ENCODE data around the gene CUX1.
"Not testable (repeated sequence)": the region's sequence is repeated elsewhere in the genome, so short reads cannot be mapped to it uniquely, and the experiment has no call there.

CUX1 gene

GRCh38 chr7:102128303-102128702 is 310.9 kb downstream of the CUX1 start:
- Mint-ChIP-seq H3K9me3 (no peaks in the 10 kb centered on the region), H3K4me1 (peaks cover 44% of the 10 kb centered on the region), H3K27ac (no peak overlapping the region), H3K4me3 (no peak overlapping the region), H3K36me3 (ENCODE audit: low read depth) (peaks cover 71% of the 10 kb centered on the region), H3K27me3 (ENCODE audit: low read depth, poor library complexity) (peaks cover 8% of the 10 kb centered on the region)
- DNase-seq: no peak
- no peak for TF ChIP-seq CTCF (IDR thresholded peaks at IDR 0.05)

GRCh38 chr7:102129636-102130370 is 312.4 kb downstream of the CUX1 start:
- Mint-ChIP-seq H3K27me3 (ENCODE audit: low read depth, poor library complexity) (peaks cover 5% of the 10 kb centered on the region), H3K36me3 (ENCODE audit: low read depth) (peaks cover 59% of the 10 kb centered on the region), H3K27ac (peak overlapping the region; percentile 87), H3K4me1 (peaks cover 43% of the 10 kb centered on the region), H3K9me3 (no peaks in the 10 kb centered on the region), H3K4me3 (peak overlapping the region; percentile 47)
- no peak for TF ChIP-seq CTCF (IDR thresholded peaks at IDR 0.05)
- DNase-seq: no peak

GRCh38 chr7:102132209-102132752 is 314.9 kb downstream of the CUX1 start:
- no peak for TF ChIP-seq CTCF (IDR thresholded peaks at IDR 0.05)
- Mint-ChIP-seq H3K36me3 (ENCODE audit: low read depth) (peaks cover 48% of the 10 kb centered on the region), H3K4me3 (no peak overlapping the region), H3K9me3 (no peaks in the 10 kb centered on the region), H3K27me3 (ENCODE audit: low read depth, poor library complexity) (peaks cover 1% of the 10 kb centered on the region), H3K4me1 (peaks cover 57% of the 10 kb centered on the region), H3K27ac (peak overlapping the region; percentile 38)
- no peak for DNase-seq

GRCh38 chr7:102138676-102139075 is 321.2 kb downstream of the CUX1 start:
- DNase-seq: no peak
- H3K4me3 Mint-ChIP-seq: no peak overlapping the region
- H3K36me3 Mint-ChIP-seq (ENCODE audit: low read depth): peaks cover 49% of the 10 kb centered on the region
- peaks cover 34% of the 10 kb centered on the region for H3K4me1 Mint-ChIP-seq
- TF ChIP-seq CTCF (IDR thresholded peaks at IDR 0.05): no peak
- no peaks in the 10 kb centered on the region for H3K9me3 Mint-ChIP-seq
- H3K27me3 Mint-ChIP-seq (ENCODE audit: low read depth, poor library complexity): no peaks in the 10 kb centered on the region
- no peak overlapping the region for H3K27ac Mint-ChIP-seq

GRCh38 chr7:102140952-102141370 is 323.5 kb downstream of the CUX1 start:
- H3K4me3 Mint-ChIP-seq: no peak overlapping the region
- H3K27me3 Mint-ChIP-seq (ENCODE audit: low read depth, poor library complexity): no peaks in the 10 kb centered on the region
- H3K9me3 Mint-ChIP-seq: no peaks in the 10 kb centered on the region
- no peak overlapping the region for H3K27ac Mint-ChIP-seq
- H3K4me1 Mint-ChIP-seq: peaks cover 19% of the 10 kb centered on the region
- no peak for DNase-seq
- TF ChIP-seq CTCF (IDR thresholded peaks at IDR 0.05): no peak
- H3K36me3 Mint-ChIP-seq (ENCODE audit: low read depth): peaks cover 59% of the 10 kb centered on the region

GRCh38 chr7:102142433-102142832 is 325.0 kb downstream of the CUX1 start:
- H3K36me3 Mint-ChIP-seq (ENCODE audit: low read depth): peaks cover 64% of the 10 kb centered on the region
- H3K9me3 Mint-ChIP-seq; DNase-seq; H3K27me3 Mint-ChIP-seq (ENCODE audit: low read depth, poor library complexity); H3K4me3 Mint-ChIP-seq; H3K27ac Mint-ChIP-seq: not testable (repeated sequence)
- H3K4me1 Mint-ChIP-seq: peaks cover 12% of the 10 kb centered on the region
